Measurements from ENCODE around the gene ARSI.

GRCh38 chr5:150254363-150254762 is 48.3 kb downstream of the ARSI start:
- no peak for TF ChIP-seq CHD2 (IDR thresholded peaks at IDR 0.05; ENCODE audit: low read length, partially characterized antibody)
- TF ChIP-seq CTCF (IDR thresholded peaks at IDR 0.05) = no peak
- TF ChIP-seq GABPA (IDR thresholded peaks at IDR 0.05; ENCODE audit: low read depth) = no peak
- TF ChIP-seq RAD21 (IDR thresholded peaks at IDR 0.05; ENCODE audit: low read length) = no peak
- no peak for TF ChIP-seq NFIC (IDR thresholded peaks at IDR 0.05; ENCODE audit: borderline replicate concordance)
- TF ChIP-seq YY1 (IDR thresholded peaks at IDR 0.05; ENCODE audit: low read depth) = no peak
- no peak for TF ChIP-seq FOSL2 (IDR thresholded peaks at IDR 0.05; ENCODE audit: borderline replicate concordance, low read depth)
- TF ChIP-seq FOXM1 (IDR thresholded peaks at IDR 0.05; ENCODE audit: low read depth) = no peak
- no peak for TF ChIP-seq TAF1 (IDR thresholded peaks at IDR 0.05; ENCODE audit: borderline replicate concordance, low read depth, low read length)
- TF ChIP-seq EP300 (IDR thresholded peaks at IDR 0.05; ENCODE audit: borderline replicate concordance in 1 of 2, low read depth in 1 of 2, low read length in 1 of 2) = no peak
- TF ChIP-seq POLR2AphosphoS5 (IDR thresholded peaks at IDR 0.05; ENCODE audit: low read depth, low read length) = no peak
- TF ChIP-seq RXRA (IDR thresholded peaks at IDR 0.05; ENCODE audit: borderline replicate concordance, low read depth) = no peak
